Caco-2 (cell line): Measurements from ENCODE around the gene PRKCI. TPM values are rescaled to one million over a fixed set of nuclear protein-coding genes. Genes with fewer than 3 reads are reported as not detected.
A peak's percentile ranks its signal among the peaks of the same experiment; 100 is the strongest.

ENCODE experiments used
- BruUV-seq: library from RNA; stranded (reverse); fragments of 400-500 nt; replicated peaks from 2 replicates; lab custom pipeline; 2021; lab: Mats Ljungman, UMichigan
- CTCF ChIA-PET: fragments of 300-600 bp; sonication (Branson Sonifier 250); formaldehyde crosslinking; loops from one replicate; lab custom pipeline; 2022; ENCODE audit warnings: antibody characterized with exemption; lab: Charles Lee
- POLR2A ChIA-PET: fragments of 300-600 bp; sonication (Branson Sonifier 250); formaldehyde crosslinking; loops from one replicate; lab custom pipeline; 2022; ENCODE audit warnings: antibody characterized with exemption; lab: Charles Lee
- DNase-seq, 2 experiments: peaks; one replicate each; pipeline versions ENCODE4 v3.0.0 to v3.0.0-alpha.2; 2020 to 2022
- H3K27me3 ChIP-seq: replicated peaks from 2 replicates; pipeline ENCODE4 v1.6.0; 2011; ENCODE audit warnings: low read length; ENCODE audit not compliant: control insufficient read depth, insufficient read depth
- H3K36me3 ChIP-seq: 2 replicates; pipeline ENCODE4 v1.5.1; 2011; ENCODE audit warnings: low read length; ENCODE audit not compliant: control insufficient read depth, insufficient read depth
- H3K4me1 ChIP-seq: fragments of 250-450 bp; sonication (Bioruptor Pico); 2 replicates; pipeline ENCODE4 v1.5.1; 2020; ENCODE audit warnings: mild to moderate bottlenecking
- H3K4me3 ChIP-seq: 2 replicates; pipeline ENCODE4 v1.5.1; 2011; ENCODE audit warnings: low read depth, mild to moderate bottlenecking, control low read depth, low read length
- H3K9me3 ChIP-seq: fragments of 250-450 bp; sonication (Bioruptor Pico); 2 replicates; pipeline ENCODE4 v1.5.1; 2020; ENCODE audit warnings: mild to moderate bottlenecking, moderate library complexity
- H3K27ac Mint-ChIP-seq: one replicate; pipeline ENCODE4 v1.8.0; 2022; ENCODE audit warnings: mixed read lengths; ENCODE audit not compliant: unreplicated experiment
- H3K27me3 Mint-ChIP-seq: one replicate; pipeline ENCODE4 v1.8.0; 2022; ENCODE audit warnings: mixed read lengths; ENCODE audit not compliant: insufficient read depth, unreplicated experiment
- H3K36me3 Mint-ChIP-seq: one replicate; pipeline ENCODE4 v1.8.0; 2022; ENCODE audit warnings: mild to moderate bottlenecking, mixed read lengths; ENCODE audit not compliant: insufficient read depth, unreplicated experiment
- H3K4me1 Mint-ChIP-seq: one replicate; pipeline ENCODE4 v1.8.0; 2022; ENCODE audit warnings: low read depth, mixed read lengths; ENCODE audit not compliant: unreplicated experiment
- H3K4me3 Mint-ChIP-seq: one replicate; pipeline ENCODE4 v1.8.0; 2022; ENCODE audit warnings: mild to moderate bottlenecking, moderate library complexity, mixed read lengths; ENCODE audit not compliant: unreplicated experiment
- H3K9me3 Mint-ChIP-seq: one replicate; pipeline ENCODE4 v1.8.0; 2022; ENCODE audit warnings: mixed read lengths; ENCODE audit not compliant: unreplicated experiment
- CTCF ChIP-seq, 2 experiments: fragments of 200-600 bp in 1 of 2; IDR thresholded peaks; 1 replicate in 1 of 2; 2 replicates in 1 of 2; pipeline versions ENCODE4 v1.5.1 to v1.8.0; 2011 to 2022; ENCODE audit warnings: antibody characterized with exemption in 1 of 2, control low read depth in 1 of 2, inconsistent platforms in 1 of 2, low read depth in 1 of 2, low read length in 1 of 2, mild to moderate bottlenecking in 1 of 2, moderate library complexity in 1 of 2; ENCODE audit not compliant: insufficient read depth in 1 of 2, severe bottlenecking in 1 of 2, unreplicated experiment in 1 of 2
- intact Hi-C: fragments of 100-400 bp; cut with micrococcal nuclease; formaldehyde crosslinking; loops from one replicate; pipeline ENCODE4 v1.10.0; 2022; ENCODE audit not compliant: unreplicated experiment
- total RNA-seq: library from RNA; stranded (reverse); gene quantifications from 2 replicates; pipeline ENCODE4 v1.2.3, GENCODE V29; 2022

Gene PRKCI
- total RNA-seq, 1 experiment from 2014 or later, result 45.8 TPM

GRCh38 chr3:170309046-170309445, 86.8 kb downstream of the PRKCI start:
- no peaks in the 10 kb centered on the region for H3K27me3 ChIP-seq
- Mint-ChIP-seq H3K27ac (no peak overlapping the region), H3K36me3 (peaks cover 18% of the 10 kb centered on the region), H3K9me3 (no peaks in the 10 kb centered on the region), H3K27me3 (no peaks in the 10 kb centered on the region), H3K4me3 (no peak overlapping the region), H3K4me1 (peaks cover 11% of the 10 kb centered on the region)
- no peaks in the 10 kb centered on the region for H3K36me3 ChIP-seq
- CTCF ChIA-PET, result interaction anchor here (0.6 to 1.5 kb wide), 4 partner anchors 48 to 503 kb away, joined by 3 to 6 read pairs (median 3); no protein-coding TSS in a partner anchor
- H3K4me3 ChIP-seq, result no peak overlapping the region
- no peak for TF ChIP-seq CTCF (IDR thresholded peaks at IDR 0.05; ENCODE audit: insufficient read depth in 1 of 2, low read depth in 1 of 2, low read length in 1 of 2, severe bottlenecking in 1 of 2, unreplicated experiment in 1 of 2)
- DNase-seq, result no peak
- intact Hi-C loops, result no loop called here
- H3K4me1 ChIP-seq, result peaks cover 29% of the 10 kb centered on the region
- POLR2A ChIA-PET, result no interaction called here
- H3K9me3 ChIP-seq, result no peaks in the 10 kb centered on the region
- BruUV-seq, result no TSS peak

GRCh38 chr3:170317954-170318353, 95.7 kb downstream of the PRKCI start:
- Mint-ChIP-seq H3K9me3 (no peaks in the 10 kb centered on the region), H3K27me3 (no peaks in the 10 kb centered on the region), H3K4me3 (no peak overlapping the region), H3K4me1 (peaks cover 6% of the 10 kb centered on the region), H3K27ac (no peak overlapping the region), H3K36me3 (no peaks in the 10 kb centered on the region)
- TF ChIP-seq CTCF (IDR thresholded peaks at IDR 0.05; ENCODE audit: insufficient read depth in 1 of 2, low read depth in 1 of 2, low read length in 1 of 2, severe bottlenecking in 1 of 2, unreplicated experiment in 1 of 2), result no peak
- Histone ChIP-seq H3K9me3 (no peaks in the 10 kb centered on the region), H3K27me3 (no peaks in the 10 kb centered on the region), H3K4me3 (no peak overlapping the region), H3K36me3 (no peaks in the 10 kb centered on the region), H3K4me1 (peaks cover 12% of the 10 kb centered on the region)
- POLR2A ChIA-PET, result no interaction called here
- BruUV-seq, result no TSS peak
- intact Hi-C loops, result loop anchor here (10.0 kb wide), 1 partner anchor 497 kb away; no protein-coding TSS in a partner anchor
- CTCF ChIA-PET, result interaction anchor here (0.9 kb wide), 1 partner anchor 10 kb away, joined by 3 read pairs; no protein-coding TSS in a partner anchor
- no peak for DNase-seq

- Mint-ChIP-seq H3K4me3 (peak overlapping the region; percentile 22), H3K9me3 (no peaks in the 10 kb centered on the region), H3K27ac (peak overlapping the region; percentile 77), H3K27me3 (no peaks in the 10 kb centered on the region), H3K36me3 (no peaks in the 10 kb centered on the region), H3K4me1 (peaks cover 6% of the 10 kb centered on the region)
- Histone ChIP-seq H3K36me3 (no peaks in the 10 kb centered on the region), H3K4me1 (peaks cover 12% of the 10 kb centered on the region), H3K27me3 (no peaks in the 10 kb centered on the region), H3K4me3 (no peak overlapping the region), H3K9me3 (no peaks in the 10 kb centered on the region)
- POLR2A ChIA-PET, result interaction anchor here (1.2 kb wide), 1 partner anchor 36 kb away, joined by 3 read pairs; no protein-coding TSS in a partner anchor
- TF ChIP-seq CTCF (IDR thresholded peaks at IDR 0.05; ENCODE audit: insufficient read depth in 1 of 2, low read depth in 1 of 2, low read length in 1 of 2, severe bottlenecking in 1 of 2, unreplicated experiment in 1 of 2), result no peak
- BruUV-seq, result no TSS peak
- CTCF ChIA-PET, result no interaction called here
- DNase-seq, result peak; percentile 48 to 49
- intact Hi-C loops, result loop anchor here (1.0 kb wide), 1 partner anchor 11 kb away; no protein-coding TSS in a partner anchor
Measured at GRCh38 chr3:170320461-170321121, 98.4 kb downstream of the PRKCI start.
